Measurements from ENCODE around the gene NAGA.

GRCh38 chr22:42072606-42073330, 2.2 kb upstream of the NAGA start:
- no peak for TF ChIP-seq CTCF (IDR thresholded peaks at IDR 0.05)
- TF ChIP-seq POLR2A (IDR thresholded peaks at IDR 0.05): no peak

Data from adrenal gland (tissue), 5 donors.